ENCODE measurements around the gene PMEPA1.

PMEPA1 gene

DNA sequence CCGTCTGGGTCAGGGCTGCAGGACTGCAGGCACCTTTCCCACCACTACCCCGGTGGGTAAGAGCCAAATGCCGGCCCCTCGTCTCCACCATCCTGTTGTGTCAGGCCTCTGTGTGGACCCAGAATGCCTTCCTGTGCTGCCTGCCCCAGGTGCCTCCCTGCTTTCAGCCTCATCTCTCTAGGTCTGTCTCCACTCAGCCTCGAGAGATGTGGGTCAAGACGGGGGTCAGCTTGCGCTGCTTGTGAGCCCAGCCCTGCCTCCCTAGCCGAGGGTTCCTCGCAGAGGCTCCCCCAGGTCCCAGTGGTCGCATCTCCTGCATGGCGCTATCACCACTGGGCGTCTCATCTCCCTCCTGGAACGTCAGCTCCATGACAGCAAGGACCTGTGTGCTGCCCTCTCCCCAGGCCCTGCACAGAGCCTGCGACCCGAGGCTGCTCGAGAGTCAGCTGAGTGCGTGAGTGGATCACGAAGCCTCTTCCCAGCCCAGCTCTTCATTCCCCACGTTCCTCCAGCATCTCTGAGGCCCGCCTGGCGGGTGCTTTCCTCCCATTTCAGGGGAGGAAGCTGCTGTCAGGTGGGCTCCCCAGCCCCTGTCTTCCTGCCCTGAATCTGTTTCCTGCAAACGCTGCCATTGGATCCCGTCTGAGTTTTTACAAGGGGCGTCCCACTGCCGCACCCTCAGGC is 50.8 kb downstream of the PMEPA1 start:
- no peak for DNase-seq

DNA sequence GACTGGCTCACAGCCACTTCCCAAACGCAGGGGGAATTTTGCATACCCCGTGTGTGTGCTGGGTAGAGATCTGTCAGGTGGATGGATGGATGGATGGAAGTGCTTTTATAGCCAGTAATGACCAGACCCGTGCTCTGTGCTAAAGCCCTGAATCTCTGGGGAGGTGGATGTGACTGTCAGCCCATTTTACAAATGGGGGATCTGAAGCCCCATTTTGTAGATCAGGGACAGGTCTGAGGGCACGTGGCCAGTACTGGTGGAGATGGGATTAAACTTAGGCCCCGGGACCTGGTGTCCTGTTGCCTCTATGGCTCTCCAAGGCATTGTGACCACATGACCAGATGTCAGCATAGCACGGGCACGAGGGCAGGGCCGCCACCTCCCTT is 51.4 kb downstream of the PMEPA1 start:
- DNase-seq, result no peak

DNA sequence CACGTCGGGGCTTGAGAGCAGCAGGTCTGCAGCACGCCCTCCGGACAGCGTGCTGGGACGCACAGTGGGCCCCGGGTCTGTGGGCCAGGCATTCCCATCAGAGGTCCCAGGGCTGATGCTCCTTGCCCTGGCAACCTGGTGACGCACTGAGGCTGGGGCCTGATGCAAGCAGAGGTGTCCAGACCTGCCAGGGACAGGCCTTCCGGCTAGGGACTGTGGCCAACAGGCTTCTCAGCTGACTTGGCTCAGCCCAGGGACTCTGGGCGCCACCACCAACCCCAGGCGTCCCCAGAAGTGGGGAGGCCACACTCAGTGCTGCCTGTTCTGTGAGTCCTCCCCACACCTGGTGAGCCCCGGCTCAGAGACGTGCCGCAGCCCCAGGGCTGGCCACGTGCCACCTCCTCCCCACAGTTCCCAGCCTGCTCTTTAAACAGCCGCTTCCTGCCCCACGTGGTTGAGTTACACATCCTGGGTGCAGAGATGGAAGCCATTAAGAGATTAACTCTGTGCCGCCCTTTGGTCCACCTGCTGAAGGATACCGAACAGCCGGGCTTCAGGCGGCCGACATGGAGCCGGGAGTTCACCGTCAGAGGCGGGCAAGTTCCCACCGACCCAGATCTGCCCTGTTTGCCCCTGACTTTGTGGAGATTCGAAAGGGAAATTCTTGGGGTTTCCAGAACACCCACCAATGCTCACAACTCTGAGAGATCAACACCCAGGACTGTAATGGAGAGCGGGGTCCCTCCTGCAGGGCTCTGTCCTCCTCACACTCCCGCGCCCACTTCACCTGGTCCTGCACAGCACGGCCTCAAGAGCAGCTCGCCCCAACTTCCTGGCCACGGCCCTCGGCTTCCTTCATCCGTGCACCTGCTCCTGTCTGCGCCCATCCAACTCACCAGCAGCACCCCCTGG is 52.0 kb downstream of the PMEPA1 start:
- no peak for DNase-seq

DNA sequence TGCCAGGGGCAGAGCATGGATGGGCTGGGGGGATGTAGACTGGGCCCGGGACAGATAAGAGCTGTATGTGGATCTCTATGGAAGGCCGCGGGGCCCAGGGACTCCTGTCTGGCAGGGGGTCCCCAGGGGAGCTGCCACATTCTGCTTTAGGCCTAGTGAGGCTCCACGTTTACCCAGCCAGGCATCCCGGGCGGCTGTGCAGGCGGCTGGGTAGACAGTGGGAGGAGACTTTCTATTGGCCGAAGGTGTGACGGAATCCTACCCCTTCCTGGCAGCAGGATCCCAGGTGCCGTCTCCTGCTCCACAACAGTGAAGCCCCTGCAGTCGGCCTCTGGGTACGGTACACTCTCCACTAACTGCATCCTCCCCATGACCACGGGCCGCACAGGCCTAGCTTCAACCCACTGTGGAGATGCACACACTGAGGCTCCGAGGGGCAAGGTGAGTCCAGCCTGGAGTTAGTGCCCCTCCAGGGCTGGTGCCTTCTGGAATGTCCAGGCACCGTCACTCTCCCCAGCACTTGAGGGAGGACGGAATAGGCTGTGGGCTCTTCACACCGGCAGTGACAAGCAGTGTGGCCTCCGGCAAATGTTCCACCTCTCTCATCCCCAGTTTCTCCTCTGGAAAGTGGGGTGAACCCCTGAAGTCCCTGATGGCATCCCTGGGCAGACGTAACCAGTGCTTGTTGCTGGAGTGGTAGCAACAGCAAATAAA is 52.8 kb downstream of the PMEPA1 start:
- no peak for DNase-seq

DNA sequence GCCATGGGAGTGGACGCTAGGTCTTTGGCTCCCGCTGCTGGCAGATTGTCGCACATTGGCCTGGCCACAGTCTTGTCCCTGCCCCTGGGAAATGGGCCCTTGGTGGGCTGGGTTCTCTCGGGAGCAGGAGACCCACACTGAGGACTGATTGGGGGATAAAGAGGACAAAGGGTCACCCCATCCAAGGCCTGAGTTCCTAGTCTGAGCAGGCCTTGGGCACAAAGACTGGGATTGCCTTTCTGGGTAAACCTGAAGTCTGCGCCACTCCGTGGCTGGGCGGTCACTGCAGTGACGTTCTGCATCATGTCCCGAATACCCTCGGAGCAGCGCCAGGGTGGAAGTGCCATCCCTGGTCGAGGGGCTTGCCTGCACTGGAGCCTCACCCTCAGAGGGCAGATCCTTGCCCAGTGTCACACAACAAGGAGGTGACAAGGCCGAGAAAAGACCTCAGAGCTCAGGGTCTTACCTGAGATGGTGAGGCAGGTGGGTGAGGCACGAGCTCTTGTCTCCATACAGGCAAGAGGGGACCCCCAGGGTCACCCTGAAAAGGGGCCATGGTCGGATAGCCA is 53.5 kb downstream of the PMEPA1 start:
- no peak for DNase-seq

DNA sequence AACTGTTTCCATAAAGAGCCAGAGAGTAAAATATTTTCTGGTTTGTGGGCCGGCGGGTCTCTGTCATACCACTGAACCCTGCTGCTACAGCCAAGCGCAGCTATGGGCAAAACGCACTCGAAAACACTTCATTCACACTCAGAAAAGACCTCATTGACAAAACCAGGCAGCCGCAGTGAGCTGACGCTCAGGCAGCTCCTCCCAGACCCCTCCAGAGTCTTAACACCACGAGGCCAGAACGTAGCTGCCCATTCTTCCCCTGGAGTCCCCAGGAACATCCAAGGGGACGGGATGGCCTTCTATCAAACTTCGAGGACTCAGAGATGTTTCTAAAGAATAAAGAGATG is 54.0 kb downstream of the PMEPA1 start:
- no peak for DNase-seq

DNA sequence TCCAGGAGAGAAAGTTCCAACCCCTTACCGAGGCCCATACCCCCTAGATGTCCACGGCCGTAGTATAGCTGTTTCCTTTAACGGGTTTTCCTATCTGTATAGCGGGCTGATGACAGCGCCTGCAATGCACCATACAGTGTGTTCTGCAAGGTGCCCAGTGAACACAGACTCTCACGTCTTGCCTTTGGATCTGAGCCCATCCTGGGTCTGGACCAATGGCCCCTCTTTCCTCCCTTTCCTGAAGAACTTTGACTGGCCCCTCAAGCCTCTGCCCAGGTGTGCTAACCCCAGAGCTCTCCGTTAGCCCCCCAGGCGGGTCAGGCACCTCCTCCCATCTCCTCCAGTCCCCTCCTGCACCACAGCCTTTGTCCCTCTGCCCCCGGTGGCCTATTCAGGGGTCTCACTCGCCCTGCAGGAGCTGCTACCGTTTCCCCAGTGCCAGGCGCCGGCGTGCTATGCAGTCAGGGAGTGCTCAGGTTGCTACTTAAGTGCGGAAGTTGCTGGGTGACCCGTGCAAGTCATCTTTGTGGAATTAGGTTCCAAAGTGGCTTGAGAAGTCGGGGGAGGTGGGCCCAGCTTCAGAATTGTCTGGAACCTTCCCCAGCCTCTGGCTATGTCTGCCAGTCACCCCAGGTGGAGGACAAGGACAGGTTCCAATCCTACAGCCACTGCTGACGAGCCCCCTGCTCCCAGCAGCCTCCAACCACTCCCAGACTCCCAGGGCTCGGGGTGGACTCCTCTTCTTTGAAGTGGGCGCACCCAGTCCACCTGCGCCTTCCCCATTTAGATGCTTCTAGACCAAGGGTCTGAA is 54.6 kb downstream of the PMEPA1 start:
- no peak for DNase-seq

DNA sequence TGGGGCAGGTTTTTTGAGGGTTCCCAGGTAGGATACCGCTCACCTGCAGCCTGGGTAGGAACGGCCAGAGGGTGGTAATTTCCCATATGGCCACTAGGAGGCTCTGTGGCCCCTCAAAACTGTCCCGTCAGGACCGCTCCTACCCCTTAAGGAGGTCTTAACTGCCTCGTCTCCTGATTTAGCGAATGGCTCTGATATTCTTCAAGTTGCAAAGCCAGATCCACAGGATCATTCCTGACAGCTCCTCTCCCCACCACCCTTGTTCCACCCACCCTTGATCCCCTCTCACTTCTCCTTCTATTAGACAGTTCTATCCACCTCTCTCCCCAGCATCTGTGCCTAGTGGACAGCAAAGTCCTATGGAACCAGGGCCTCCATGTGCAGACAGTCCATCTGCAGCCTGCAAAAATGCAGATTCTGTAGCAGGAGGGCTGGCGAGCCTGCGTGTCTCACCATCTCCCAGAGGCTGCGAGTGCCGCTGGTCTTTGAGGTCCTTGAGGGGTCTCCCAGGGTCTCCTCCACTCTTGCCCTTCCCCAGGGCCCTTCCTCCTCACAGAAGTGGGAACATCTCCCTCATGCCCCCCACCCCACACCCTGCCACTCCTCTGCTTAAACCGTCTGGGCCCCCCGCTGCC is 55.3 kb downstream of the PMEPA1 start:
- DNase-seq, result peak; percentile 37

DNA sequence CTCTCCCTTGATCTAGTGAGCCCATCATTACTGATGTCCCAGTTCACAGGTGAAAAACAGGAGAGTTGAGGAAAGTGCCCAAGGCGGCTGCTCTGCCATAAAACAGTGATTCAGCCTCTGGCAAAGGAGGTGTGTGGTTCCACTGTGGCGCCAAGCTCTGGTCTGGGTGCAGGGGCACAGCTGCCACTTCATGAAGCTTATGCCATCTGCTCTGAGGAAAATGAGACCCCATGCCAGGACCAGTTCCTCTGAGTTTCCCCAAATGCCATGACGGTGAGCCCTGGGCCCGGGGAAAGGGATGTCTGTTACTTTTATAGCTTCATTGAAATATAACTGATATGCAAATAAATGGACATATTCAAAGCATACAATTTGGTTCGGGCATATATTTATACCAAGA is 55.9 kb downstream of the PMEPA1 start:
- DNase-seq, result peak; percentile 26

DNA sequence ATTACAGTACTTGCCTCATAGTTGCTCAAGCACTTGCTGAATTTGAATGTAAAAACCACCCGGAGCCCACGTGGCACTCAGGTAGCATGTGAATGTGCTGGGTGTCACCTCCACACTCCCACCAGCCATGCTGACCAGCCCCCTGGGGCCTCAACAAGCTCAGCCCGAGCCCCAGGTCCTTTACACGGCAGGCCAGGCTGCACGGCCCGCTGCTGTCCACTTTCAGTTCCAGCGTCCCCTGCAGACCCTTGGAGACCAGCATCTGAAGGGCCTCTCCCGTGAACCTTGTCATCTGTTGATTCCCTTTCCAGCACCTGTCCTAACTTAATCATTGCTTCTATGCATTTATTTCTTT is 56.3 kb downstream of the PMEPA1 start:
- no peak for DNase-seq

DNA sequence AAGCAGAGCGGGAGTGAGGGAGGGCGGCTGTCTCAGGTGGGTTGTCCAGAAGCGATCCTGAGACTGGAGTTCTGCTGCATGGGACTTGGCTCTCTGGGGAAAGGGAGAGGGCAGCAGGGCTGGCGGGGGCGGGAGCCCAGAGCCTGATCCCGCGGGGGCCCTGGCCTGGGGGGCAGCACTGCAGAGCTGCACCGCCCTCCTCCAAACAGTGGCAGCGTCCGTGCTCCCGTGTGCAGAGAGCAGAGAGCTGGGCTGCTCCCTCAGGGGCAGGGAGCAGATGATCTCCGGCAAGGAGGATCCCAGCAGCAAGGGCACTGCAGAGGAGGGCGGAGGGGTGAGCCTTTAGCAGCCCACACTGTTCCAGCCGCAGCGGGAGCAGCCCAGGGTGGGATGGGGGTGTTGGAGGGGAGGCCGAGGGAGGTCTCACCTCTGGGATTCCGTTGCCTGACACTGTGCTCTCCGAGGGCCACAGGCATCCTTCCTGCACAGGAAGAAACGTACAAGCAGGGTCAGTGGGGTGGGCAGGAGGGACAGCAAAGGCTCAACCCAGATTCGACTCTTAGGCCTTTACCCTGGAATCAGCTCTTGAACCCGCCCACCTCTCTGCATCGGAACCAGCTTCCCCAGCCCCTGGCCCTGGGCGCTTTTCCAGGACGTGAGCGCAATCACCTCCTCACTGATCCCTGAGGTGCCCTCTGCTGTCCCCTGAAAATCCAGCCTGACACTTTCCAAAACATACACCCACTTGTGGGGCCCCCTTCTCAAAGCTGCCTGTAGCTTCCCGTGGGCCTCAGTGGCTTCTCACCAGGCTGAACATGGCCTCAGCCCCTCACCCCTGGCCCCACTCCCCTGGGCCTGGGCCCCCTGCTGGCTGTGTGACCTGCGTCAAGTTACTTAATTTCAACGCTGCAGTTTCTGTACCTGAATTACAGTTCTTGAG is 56.9 kb downstream of the PMEPA1 start:
- DNase-seq, result no peak

DNA sequence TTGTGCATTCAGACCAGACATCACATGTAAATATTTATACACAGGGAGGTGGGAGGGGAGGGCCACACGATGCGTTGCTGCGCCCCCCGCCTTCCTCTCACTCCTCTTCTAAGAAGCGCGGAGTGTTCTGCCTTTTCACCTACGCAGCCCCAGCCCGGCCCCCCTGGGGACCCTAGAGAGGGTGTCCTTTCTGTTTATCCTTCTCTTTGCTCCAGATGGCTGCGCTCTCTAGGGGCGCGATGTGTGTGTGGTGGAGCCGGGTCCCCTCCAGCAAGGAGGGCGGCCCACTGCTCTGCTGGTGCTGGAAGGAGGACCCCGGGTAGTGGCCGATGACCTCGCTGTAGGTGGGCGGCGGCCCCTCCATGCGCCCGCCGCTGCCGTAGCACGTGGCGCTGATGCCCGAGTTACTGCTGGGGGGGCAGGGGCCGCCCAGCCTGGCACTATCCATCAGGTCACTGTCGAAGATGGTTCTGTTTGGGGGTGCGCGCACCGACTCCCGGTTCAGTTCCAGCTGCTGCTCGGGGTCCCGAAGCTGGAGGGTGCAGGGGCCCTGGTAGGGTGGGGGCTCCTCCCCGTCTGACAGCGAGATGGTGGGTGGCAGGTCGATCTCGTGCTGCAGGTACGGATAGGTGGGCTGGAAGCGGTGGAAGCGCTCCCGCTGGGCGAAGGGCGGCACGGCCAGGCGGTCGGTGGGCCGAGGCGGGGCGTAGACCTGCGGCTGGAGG is 57.8 kb downstream of the PMEPA1 start:
- no peak for DNase-seq

DNA sequence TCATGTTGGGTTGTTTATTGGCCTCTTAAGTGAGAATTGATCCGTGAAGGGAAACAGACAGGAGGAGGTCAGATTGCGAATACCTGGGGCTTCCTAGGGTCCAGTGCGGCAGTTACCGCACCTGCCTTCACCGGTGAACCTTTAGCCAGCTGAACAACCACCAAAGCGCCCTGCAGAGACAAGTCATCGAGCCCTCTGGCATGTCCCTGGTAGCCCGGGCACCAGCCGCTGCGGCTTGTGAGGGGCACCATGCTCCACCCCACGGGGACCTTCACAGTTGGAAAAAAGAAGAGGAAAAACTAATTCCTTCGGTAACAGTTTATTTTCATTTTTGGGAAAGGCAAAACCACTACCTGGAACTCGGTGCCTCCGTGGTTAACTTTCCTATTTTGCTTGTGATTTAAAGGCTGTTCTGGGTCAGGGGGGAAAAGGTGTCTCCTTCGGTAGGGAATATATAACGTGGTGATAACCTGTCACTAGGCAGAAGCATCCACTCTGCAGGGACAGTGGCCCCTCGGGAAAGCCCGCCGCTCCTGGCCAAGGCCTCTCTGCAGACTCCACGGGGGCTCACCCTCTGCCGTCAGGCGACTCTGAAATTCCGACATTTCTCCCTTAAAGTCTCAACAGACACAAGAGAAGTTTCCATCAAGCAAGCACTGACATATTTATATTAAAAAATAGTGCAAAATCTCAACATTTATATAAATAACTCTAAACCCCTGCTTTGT is 58.9 kb downstream of the PMEPA1 start:
- no peak for DNase-seq

DNA sequence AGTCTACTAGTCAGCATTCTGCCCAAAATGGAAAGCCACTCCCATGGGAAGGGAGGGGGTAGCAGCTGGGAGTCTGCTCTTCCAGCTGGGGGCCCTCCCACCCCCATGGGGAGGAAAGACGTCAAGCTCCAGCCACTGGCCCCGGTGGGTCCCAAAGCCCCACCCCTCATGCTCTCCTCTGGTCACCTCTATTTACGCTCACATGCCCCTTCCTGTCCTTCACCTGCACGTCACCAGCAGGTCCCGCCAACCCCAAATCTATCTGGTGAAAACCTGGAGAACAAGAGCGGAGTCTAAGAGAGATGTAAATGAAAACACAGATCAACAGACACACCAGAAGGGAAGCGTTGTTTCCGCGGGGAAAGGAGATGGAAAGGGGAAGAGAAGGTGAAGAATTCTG is 59.5 kb downstream of the PMEPA1 start:
- no peak for DNase-seq

DNA sequence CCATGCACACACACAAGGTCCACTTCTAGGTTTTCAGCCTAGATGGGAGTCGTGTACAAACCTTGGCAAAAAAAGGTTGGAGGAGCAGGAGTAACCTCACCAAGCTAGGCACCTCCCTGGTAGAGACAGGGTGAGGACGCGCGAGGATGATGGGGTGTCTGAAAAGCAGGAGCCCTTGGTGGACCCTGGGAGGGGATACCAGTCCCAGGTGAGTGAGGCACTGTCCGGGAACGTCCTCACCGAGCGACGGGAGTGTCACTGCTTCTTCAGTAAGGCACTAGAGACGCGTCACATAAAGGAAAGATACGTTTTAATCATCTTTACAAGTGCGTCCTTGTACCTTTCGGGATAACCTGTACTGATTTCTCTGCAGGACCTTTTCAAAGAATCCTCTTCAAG is 60.2 kb downstream of the PMEPA1 start:
- DNase-seq, result no peak

DNA sequence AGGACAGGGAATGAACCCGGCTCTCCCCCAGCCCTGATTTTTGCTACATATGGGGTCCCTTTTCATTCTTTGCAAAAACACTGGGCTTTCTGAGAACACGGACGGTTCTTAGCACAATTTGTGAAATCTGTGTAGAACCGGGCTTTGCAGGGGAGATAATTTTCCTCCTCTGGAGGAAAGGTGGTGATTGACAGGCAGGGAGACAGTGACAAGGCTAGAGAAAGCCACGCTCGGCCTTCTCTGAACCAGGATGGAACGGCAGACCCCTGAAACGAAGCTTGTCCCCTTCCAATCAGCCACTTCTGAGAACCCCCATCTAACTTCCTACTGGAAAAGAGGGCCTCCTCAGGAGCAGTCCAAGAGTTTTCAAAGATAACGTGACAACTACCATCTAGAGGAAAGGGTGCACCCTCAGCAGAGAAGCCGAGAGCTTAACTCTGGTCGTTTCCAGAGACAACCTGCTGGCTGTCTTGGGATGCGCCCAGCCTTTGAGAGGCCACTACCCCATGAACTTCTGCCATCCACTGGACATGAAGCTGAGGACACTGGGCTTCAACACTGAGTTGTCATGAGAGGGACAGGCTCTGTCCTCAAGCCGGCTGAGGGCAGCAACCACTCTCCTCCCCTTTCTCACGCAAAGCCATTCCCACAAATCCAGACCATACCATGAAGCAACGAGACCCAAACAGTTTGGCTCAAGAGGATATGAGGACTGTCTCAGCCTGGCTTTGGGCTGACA is 60.8 kb downstream of the PMEPA1 start:
- no peak for DNase-seq

DNA sequence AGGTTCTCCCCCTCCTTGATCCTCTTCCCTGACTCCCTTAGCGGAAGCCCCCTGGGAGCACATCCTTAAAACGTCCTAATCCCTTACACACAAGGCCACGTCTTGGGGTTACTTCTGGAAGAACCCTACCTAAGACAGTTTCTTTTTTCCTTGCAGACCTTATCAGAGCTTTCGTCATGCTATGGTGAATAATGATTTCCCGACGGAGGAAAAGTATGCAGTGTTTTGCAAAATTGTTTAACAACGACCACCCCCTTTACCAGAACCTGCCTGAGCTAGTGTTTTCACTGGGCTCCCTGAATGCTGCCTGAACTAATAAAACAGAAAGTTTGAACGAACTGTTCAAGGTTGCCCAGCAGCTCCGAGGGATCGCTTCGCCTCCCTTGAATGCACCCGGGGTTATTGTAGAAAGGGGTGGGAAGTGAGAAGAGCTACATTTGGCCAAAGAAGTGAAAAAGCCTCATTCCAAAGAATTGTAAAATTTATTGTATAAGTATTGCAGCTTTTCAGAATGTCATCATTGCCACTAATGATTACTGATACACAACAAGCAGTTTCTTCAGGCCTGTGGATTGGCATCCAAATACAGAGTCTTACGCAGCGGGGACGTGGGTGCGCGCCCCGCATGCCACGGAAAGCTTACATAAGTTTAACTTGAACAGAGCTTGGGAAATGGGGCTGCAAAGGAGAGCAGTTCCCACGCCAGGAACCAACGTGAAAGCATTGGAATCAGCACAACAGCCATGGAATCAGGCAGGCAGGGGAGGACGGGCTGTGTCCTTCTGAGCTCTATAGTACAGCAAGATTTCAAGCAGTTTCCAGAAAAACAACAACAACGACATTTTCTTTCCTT is 61.7 kb downstream of the PMEPA1 start:
- no peak for DNase-seq

All from NCI-H1694 treated with DMSO at 0.1 percent for 48 hours (cell line).